Upper lobe of left lung (tissue), 4 donors: Measurements from ENCODE around the gene PRKAG2.

Source experiments
- POLR2A ChIP-seq, 4 donors: fragments of 450-650 bp; IDR thresholded peaks; one replicate each; pipeline ENCODE4 v1.5.1; 2016 to 2017; ENCODE audit warnings: antibody characterized with exemption in 4 of 4, mild to moderate bottlenecking in 2 of 4
- TF ChIP-seq, protein P1 (sequence below), 6 experiments: fragments of 450-650 bp in 4 of 6; fragments of 200-600 bp in 2 of 6; sonication (generic) in 2 of 6; IDR thresholded peaks; one replicate each; pipeline ENCODE4 v1.5.1; 2016 to 2019; ENCODE audit warnings: antibody characterized with exemption in 6 of 6

DNA sequence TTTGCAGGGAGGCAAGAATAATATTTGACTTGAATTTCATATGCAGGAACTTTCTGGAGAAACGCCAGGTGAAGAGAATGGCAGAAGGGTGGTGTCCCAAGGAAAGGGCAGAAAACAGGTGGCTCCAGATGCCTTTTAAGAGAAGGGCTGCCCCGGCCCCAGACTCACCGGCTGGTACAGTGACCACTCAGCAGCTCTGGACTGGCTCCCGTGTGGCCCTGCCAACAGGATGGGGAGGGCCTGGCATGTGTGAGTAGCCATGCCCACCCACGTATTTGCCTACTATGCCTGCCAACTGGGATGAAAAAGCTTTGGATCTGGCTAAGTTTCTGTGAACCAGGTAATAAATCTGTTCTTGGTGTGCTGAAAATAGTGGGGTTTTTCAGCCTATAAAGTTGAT, 159.5 kb downstream of the PRKAG2 start:
- no peak for TF ChIP-seq POLR2A (IDR thresholded peaks at IDR 0.05)
- TF ChIP-seq, protein P1, sequence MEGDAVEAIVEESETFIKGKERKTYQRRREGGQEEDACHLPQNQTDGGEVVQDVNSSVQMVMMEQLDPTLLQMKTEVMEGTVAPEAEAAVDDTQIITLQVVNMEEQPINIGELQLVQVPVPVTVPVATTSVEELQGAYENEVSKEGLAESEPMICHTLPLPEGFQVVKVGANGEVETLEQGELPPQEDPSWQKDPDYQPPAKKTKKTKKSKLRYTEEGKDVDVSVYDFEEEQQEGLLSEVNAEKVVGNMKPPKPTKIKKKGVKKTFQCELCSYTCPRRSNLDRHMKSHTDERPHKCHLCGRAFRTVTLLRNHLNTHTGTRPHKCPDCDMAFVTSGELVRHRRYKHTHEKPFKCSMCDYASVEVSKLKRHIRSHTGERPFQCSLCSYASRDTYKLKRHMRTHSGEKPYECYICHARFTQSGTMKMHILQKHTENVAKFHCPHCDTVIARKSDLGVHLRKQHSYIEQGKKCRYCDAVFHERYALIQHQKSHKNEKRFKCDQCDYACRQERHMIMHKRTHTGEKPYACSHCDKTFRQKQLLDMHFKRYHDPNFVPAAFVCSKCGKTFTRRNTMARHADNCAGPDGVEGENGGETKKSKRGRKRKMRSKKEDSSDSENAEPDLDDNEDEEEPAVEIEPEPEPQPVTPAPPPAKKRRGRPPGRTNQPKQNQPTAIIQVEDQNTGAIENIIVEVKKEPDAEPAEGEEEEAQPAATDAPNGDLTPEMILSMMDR (IDR thresholded peaks at IDR 0.05) = no peak
